Jurkat, Clone E6-1 (cell line): ENCODE measurements around the gene DNAJC16.
"Not testable (repeated sequence)": the region's sequence is repeated elsewhere in the genome, so short reads cannot be mapped to it uniquely, and the experiment has no call there.

Experiments used
- DNase-seq: peaks from one replicate; pipeline ENCODE4 v3.0.0-alpha.2; 2011; ENCODE audit warnings: low read depth, low spot score
- H3K4me3 ChIP-seq: 2 replicates; pipeline ENCODE4 v1.5.1; 2011; ENCODE audit warnings: mild to moderate bottlenecking, low read length, control low read depth, moderate library complexity

DNAJC16 gene

DNA sequence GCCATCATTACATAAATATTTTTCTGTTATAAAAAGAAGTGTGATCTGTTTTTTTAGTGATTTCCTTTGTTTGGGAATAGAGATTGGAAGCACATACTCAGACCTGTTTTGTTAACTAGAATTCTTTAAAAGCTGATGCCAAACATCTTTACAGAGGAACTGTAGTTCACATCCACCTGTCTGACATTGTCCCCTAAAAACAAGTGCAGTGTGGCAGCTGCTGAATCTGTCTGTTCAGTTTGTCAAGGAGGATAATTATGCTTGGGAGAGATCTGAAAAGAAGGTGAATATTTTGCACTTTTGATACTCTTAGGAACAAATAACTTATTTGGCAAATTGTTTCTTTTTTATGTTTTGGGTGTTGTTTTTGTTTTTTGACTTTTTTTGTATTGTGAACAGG is 44.6 kb downstream of the DNAJC16 start:
- DNase-seq: no peak
- H3K4me3 ChIP-seq: no peak overlapping the region

DNA sequence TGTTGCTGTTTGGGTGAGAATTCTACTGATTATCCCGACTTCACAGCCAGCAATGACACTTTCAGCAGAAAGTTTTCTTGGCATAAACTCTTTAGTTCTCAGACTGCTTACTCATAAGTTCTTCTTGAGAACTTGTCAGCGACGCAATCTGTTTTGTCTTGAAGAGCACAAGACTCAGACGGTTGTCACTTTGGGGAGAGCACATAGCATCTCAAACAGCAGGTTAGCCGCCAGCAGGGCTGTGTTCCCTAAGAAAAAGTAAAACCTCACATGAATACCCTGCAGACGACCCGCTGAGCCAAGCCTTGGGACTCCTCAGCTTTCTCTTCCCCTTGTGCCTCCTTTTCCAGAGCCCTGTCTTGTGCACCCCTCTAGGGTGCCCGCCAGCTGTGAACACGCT is 46.8 kb downstream of the DNAJC16 start:
- no peak for DNase-seq
- H3K4me3 ChIP-seq: no peak overlapping the region

DNA sequence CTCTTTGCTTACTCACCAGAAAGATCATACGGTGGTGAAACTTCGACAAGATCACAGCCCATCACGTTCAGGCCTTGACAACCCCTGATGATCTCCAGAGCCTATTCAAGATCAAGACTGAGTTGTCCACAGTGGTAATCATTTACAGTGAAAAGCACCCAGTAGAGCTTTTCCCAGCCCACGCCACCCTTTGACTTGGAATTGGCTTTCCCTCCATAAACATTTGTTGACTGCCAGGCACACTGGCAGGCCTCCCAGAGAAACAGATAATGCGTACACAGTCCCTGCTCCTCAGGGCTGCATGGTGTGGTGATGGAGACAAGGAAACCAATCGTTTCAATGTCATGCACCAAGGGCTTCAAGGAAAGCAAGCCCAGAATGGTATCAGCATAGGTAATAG is 48.1 kb downstream of the DNAJC16 start:
- no peak overlapping the region for H3K4me3 ChIP-seq
- DNase-seq: no peak

DNA sequence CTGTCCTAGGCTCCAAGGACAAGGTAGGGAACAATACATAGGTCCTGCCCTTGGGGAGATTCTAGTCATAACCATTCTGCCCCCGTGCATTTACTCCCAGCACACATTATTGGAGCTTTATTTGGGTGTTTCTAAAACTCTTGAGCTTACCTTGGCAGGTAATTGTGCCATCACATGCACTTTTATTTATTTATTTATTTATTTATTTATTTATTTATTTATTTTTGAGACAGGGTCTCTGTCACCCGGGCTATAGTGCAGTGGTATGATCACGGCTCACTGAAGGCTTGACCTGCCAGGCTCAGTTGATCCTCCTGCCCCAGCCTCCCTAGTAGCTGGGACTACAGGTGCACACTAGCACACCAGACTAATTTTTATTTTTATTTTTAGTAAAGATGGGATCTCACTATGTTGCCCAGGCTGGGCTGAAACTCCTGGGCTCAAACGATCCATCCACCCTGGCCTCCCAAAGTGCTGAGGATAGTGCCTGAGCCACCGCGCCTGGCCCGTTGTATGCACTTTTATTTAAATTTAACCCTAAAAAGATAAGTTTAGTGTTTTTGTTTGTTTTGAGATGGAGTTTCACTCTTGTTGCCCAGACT is 49.0 kb downstream of the DNAJC16 start:
- no peak overlapping the region for H3K4me3 ChIP-seq

DNA sequence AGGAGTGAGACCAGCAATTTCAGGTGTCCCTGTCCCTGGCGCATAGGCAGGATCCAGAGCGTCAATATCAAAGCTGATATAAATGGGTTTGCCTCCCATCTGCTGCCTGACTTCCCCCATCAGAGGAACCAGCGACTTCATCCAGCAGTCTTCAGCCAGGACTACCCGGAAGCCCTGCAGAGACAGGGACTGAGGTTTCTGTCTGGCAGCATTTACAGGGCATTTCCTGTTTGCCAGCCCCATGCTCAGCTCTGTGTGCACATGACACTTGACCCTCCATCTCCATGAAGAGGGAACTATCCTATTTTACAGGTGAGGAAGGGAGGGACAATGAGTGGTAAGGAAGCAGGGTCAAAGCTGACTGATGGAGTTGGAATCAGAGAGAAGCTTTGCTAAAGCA is 51.0 kb downstream of the DNAJC16 start:
- no peak overlapping the region for H3K4me3 ChIP-seq
- no peak for DNase-seq

More for the DNA sequence above, 49.0 kb downstream of the DNAJC16 start:
- no peak for DNase-seq

DNA sequence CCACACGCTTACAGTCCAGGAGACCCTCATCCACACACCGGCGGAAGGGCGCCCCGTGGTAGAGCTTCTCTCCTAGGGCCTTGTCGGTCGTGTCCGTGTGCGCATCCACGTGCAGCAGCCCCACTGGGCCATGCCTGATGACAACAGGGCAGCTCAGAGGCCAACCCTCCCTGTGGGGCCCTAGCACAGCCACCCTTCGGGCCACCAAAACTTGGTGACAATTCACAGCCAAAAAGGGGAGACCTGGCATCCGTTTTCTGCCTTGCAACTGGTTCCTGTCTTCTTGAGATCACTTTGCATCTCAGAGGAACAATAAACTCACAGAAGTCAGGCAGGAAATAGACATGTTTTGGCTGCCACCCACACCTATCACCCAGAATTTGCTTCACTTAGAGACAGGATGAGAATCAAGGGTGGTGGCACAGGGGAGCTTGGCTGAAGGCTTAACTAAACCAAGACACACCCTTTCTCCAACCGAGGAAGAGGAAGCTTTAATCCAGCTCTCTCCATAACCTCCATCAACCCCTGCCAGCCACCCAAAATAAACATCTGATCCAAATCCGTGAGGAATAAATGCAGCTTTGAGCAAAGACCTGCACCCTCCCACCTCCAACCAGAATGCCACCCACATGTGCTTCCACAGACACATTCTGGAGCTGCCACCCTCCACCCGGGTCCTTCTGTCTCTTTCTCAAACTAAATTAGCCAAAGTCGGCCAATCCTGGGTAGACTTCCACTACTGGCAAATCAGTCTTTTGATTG is 52.5 kb downstream of the DNAJC16 start:
- DNase-seq: peak; percentile 32
- H3K4me3 ChIP-seq: no peak overlapping the region

DNA sequence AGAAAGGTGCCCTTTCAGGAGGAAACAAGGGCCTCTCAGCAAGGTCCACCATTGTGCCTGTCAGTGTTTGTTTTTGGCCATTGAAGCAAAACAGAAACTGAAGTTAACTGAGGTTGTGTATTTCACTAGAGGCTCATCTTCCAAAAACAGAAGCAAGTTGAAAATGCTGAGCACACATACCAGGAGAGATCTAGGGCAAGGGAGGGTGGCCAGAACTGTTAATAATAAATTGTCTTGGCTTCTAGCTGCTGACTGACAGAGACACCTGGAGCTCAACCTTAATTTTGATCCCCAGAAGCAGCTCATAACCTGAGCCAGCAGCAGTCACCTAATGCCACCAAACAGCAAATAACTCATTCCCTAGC is 53.0 kb downstream of the DNAJC16 start:
- H3K4me3 ChIP-seq: no peak overlapping the region
- DNase-seq: no peak

DNA sequence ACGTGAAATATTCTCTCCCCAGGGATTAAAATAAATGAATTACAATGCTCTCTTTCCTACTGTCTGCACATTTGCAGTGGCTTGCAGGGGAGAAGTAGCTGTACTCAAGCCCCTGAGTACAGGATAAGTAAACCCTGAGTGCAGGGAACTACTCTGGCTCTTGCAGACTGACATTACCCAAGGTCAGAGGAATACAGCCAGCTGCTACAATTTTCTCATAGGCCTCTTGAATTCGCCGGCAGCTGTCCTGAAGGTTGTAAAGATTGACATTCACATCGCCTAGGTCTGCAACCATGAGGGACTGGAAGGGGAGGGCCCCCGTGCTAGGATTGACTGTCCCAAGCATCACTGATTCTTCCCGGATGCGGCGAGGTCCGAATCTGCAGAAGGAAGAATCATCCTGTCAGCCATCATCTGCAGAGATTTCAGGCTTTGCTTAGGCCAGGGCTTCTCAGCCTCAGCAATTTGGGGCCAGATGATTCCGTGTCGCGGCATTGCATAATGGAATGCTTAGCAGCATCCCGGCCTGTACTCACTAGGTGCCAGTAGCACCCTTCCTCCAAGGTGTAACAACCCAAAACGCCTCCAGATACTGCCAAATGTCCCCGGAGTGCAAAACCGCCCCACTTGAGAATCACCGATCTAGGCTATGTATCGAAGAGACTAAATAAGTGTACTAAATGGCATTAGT is 56.5 kb downstream of the DNAJC16 start:
- no peak for DNase-seq
- H3K4me3 ChIP-seq: no peak overlapping the region

DNA sequence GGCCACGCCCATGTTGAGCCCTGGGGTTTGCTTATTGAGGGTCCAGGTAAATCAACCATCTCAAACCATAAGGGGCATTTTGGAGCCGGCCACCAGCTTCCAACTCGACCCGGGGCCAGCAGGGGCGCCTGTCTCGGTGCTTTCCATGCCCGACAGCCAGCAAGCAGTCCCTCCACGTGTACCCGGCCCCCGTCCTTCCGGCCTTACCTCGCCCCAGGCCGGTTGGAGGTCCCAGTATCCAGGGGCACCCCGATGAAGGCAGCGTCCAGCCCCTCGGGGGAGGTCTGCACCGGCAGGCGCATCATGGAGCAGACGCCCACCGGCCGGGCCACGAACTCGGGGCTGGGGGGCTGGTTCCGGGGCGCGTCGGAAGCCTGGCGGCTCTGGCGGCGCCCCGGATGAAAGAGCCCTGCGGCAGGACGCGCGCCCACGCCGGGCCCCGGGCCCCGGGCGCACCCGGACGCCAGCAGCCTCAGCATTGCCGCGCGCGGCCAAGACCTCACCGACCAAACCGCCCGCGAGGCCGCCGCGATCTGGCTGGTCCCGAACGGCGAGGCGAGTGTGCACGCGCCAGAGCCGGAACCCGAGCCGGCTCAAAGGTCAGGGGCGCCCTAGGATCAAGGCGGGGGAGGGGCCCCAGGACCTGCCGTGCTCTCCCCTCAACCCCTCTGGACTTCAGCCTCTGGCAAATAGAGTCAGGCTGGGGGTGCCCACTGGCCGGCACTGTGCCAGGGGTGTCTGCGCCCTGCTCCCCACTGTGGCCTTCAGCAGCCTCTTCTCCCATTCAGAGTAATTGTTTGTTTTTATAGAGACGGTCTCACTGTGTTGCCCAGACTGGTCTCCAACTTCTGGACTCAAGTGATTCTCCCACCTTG is 58.1 kb downstream of the DNAJC16 start, which contains the start of gene AGMAT:
TSS of gene AGMAT (minus strand) at position 563 of the 875 bp plus-strand sequence. CDS start at position 479, 84 bp downstream.
- H3K4me3 ChIP-seq: no peak within 1 kb of the TSS
- DNase-seq: no peak

DNA sequence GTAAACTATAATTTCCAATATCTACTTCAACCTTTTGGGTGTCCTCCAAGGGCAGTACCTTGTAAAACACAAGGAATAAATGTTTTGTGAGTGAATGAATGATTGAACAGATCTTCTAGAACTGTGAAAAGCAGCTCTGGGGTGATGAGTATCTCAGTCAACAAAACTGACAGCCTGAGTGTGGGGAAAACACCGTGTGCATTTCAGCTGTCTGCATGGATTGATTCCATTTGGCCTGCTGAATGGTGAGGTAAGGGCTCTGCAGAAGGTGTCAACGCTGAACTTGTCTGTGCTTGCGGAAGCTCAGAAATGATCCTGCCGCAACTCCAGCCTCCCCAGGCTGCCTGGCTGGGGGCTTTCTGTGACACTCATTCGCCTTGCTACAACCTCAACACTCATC is 65.6 kb downstream of the DNAJC16 start:
- no peak for DNase-seq
- H3K4me3 ChIP-seq: no peak overlapping the region

DNA sequence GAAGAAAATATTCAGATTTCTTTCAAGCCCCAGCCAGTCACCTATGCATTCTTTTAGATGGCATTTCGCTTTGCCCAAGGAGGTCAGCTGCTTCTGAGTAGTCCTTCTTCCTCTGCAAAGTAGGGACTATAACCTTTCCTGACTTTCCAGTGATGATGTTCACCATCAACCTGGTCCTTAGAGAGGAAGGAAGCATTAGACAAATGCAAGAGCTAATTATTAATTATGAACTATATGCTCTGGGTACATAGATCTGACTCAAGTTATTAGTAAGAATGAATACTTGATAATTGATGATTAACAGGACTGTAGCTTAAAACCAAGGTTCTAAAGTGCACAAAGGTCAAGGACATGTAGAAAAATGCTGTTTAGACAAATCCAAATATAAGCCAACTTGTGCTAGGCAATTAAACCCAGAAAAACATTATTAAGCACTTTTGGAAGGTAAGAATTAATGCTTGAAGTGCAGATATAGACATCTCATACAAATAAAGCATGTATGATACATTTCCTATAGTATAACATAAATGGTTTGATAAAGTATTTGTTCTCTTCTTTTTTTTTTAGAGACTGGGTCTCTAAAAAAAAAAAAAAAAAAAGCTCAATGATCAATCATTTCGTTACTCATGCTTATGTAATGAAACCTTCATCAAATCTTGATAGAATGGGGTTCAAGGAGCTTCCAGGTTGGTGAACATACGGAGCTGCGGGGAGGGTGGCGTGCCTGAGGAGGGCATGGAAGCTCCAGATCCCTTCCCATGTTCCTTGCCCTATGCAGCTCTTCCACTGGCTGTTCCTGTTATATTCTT is 69.4 kb downstream of the DNAJC16 start:
- H3K4me3 ChIP-seq: no peak overlapping the region
- DNase-seq: no peak

DNA sequence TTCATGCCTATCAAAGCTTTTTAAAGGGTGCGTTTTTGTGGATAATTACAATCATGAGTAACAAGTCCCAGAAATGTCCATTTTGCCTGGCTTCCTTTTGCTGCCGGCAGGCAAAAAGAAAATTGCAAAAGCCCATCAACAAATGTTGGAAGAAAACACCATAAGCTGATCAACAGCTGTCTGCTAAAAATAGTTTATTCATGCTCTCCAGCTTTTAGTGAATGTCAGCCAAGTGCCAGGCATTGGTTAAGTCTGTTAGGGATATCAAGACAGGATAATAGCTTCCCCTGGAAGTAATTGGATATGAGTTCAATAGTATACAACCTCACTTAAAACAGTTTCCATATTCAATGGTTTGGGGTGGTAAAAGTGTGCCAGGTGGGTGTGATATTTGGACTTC is 71.8 kb downstream of the DNAJC16 start:
- DNase-seq: no peak
- H3K4me3 ChIP-seq: no peak overlapping the region

DNA sequence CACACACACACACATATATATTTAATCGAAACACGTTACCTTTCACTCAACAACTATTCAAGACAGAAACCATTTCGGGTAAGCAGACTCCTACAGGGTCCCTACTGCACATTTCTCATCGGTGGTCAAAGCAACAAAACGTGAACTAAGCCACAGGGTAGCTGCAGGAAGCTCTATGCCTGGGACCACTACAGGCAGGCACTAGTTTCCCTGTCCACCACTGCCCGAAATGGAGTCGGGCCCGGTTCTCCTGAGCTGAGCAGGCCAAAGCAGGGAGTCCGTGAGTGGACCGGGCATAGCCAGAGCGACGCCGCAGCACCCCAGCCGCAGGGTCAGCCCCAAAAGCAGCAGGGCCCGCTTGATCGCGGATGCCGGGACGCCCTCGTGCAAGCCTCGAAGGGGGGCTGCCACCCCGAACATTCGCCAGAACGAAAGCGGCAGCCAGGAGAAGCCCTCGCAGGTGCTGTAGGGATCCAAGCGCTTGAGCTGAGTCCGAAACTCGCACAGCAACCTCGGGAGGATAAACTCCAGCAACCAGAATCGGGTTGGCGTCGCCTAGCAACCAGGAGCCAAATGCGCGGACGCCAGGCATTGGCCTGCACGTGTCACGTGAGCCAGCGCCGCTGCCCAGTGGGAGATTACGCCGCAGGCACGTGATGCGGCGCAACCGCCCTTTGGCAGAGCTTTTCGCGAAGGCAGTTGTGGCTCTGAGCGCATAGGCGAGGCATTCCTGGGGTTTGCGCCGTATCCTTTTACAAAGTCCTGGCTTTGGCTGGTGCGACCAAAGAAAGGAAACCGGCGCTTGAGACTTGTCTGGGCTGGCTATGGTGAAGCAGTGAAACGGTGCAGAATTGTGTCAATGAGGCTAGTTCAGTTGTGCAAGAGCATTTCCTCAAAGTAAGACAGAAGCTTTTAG is 76.7 kb downstream of the DNAJC16 start:
- no peak overlapping the region for H3K4me3 ChIP-seq

DNA sequence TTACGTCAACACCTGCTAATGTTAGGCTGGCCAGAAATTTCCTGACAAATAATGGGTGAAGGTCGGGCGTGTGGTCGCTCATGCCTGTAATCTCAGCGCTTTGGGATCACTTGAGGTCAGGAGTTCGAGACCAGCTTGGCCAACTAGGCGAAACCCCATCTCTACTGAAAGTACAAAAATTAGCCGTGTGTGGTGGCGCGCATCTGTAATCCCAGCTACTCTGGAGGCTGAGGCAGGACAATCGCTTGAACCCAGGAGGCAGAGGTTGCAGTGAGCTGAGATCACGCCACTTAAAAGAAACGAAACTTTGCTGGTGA is 77.3 kb downstream of the DNAJC16 start:
- H3K4me3 ChIP-seq, DNase-seq: not testable (repeated sequence)

More for the DNA sequence above, 76.7 kb downstream of the DNAJC16 start:
- DNase-seq: no peak

DNA sequence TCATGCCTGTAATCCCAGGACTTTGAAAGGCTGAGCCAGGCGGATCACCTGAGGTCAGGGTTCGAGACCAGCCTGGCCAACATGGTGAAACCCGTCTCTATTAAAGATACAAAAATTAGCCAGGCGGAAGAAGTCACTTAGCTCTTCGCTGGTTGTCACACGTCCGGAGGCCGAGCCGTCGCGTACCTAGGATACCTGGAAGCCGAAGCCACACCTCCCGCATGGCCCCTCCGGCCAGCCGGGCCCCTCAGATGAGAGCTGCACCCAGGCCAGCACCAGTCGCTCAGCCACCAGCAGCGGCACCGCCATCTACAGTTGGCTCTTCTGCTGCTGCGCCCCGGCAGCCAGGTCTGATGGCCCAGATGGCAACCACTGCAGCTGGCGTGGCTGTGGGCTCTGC is 77.8 kb downstream of the DNAJC16 start:
- DNase-seq: not testable (repeated sequence)

DNA sequence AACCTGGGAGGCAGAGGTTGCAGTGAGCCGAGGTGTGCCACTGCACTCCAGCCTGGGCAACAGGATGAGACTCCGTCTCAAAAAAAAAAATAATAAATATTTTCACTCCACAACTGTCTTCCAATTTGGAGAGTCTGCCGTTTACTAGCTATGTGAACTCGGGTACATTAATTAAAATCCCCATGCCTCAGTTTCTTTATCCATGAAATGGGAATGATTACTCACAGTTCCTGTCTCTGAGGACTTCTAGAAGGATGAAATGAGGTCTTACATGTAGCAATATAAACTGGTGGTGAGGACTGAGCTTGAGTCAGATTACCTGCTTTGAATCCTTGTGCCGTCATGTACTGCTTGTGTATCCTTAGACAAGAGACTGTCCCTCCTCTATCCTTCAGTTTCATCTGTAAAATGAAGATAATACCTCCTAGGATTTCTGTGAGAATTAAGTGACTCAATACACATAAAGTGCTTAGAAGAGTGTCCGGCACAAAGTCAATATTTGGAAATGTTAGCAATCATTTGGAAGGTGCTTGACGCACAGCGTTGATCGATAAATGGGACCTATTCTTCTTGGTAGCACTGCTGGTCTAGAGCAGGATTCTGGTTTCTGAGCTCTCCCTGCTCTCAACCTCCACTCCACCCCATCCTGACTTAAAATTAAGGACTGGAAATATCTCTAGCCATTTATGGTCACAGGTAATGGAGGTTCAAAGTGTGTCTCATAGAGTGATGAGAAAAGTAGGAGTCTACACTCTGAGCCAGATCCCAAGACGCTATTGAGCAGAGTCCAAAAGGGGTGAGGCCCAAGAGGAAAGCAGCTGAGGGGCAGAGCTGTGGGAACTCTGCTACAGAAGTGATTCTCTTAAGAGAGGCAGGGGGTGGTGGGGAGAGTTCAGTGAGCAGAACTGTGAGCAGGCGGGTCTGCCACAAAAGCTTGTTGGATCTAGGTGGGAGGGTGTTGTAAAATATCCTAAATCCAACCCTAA is 79.0 kb downstream of the DNAJC16 start:
- no peak for DNase-seq
- H3K4me3 ChIP-seq: no peak overlapping the region

More for the DNA sequence above, 77.8 kb downstream of the DNAJC16 start:
- H3K4me3 ChIP-seq: not testable (repeated sequence)

DNA sequence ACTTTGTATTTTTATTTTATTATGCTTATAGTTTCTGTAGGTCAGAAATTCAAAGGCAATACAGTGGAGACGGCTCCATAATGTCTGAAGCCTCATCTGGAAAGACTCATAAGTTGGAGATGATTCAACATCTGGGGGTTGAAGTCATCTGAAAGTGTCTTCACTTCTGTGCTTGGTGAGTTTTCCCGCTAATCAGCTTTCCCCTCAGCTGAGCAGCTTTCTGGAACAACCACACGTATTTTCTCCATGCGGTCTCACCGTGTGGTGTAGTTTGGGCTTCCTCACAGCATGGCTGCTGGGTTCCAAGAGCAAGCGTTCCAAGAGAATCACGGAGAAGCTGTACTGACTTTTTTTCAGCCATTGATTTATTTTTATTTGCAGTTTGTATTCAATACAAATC is 83.0 kb downstream of the DNAJC16 start:
- DNase-seq: no peak
- no peak overlapping the region for H3K4me3 ChIP-seq
